HL-60 (cell line): Measurements from ENCODE around the gene OVCH2.

Experiments
- CTCF ChIP-seq: IDR thresholded peaks from one replicate; pipeline ENCODE4 v1.5.1; 2011; ENCODE audit warnings: low read length, control low read depth, inconsistent platforms; ENCODE audit not compliant: insufficient read depth
- POLR2AphosphoS5 ChIP-seq: IDR thresholded peaks from 2 replicates; pipeline ENCODE4 v1.6.1; 2012; ENCODE audit warnings: low read depth
- SPI1 ChIP-seq: IDR thresholded peaks from 2 replicates; pipeline ENCODE4 v1.6.1; 2012; ENCODE audit warnings: low read depth, mild to moderate bottlenecking, borderline replicate concordance

DNA sequence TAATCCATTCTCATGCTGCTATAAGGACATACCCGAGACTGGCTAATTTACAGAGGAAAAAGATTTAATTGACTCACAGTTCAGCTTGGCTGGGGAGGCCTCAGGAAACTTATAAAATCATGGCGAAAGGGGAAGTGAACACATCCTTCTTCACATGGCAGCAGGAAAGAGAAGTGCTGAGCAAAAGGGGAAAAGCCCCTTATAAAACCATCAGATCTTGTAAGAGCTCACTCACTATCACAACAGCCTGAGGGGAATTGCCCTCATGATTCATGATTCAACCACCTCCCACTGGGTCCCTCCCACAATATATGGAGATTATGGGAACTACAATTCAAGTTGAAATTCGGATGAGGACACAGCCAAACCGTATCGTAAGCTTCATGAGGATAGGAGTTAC, 29.2 kb downstream of the OVCH2 start:
- no peak for TF ChIP-seq POLR2AphosphoS5
- no peak for TF ChIP-seq CTCF
- peak; percentile 89 for TF ChIP-seq SPI1
